DMS 273 (cell line): ENCODE measurements around the gene SLC29A1.
"Not testable (repeated sequence)": the region's sequence is repeated elsewhere in the genome, so short reads cannot be mapped to it uniquely, and the experiment has no call there.

Experiments used
- DNase-seq: peaks from one replicate; lab custom pipeline; 2025; ENCODE audit not compliant: unreplicated experiment; lab: John Stamatoyannopoulos, UW

SLC29A1 gene

GRCh38 chr6:44221291-44221960, 2.0 kb upstream of the SLC29A1 start:
- DNase-seq: peak; percentile 99

GRCh38 chr6:44221961-44222335, 1.4 kb upstream of the SLC29A1 start:
- DNase-seq: no peak

GRCh38 chr6:44222486-44223318, 693 bp upstream of the SLC29A1 start:
- no peak for DNase-seq

GRCh38 chr6:44224029-44224964, 902 bp downstream of the SLC29A1 start:
- peak; percentile 66 for DNase-seq

- DNase-seq: no peak
These were observed 1.5 kb downstream of the SLC29A1 start for GRCh38 chr6:44224965-44225305.

- DNase-seq: no peak
These were observed 2.4 kb downstream of the SLC29A1 start for GRCh38 chr6:44225579-44226325.

GRCh38 chr6:44226368-44227147, 3.2 kb downstream of the SLC29A1 start:
- no peak for DNase-seq

- DNase-seq: no peak
These were observed 3.9 kb downstream of the SLC29A1 start for GRCh38 chr6:44227148-44227793.

GRCh38 chr6:44228031-44228430, 4.6 kb downstream of the SLC29A1 start:
- no peak for DNase-seq

- DNase-seq: no peak
These were observed 5.0 kb downstream of the SLC29A1 start for GRCh38 chr6:44228433-44228832.

GRCh38 chr6:44228836-44229235, 5.4 kb downstream of the SLC29A1 start:
- DNase-seq: no peak

- no peak for DNase-seq
These were observed 6.1 kb downstream of the SLC29A1 start for GRCh38 chr6:44229376-44230033.

- DNase-seq: no peak
These were observed 6.8 kb downstream of the SLC29A1 start for GRCh38 chr6:44230034-44230675.

GRCh38 chr6:44231426-44231825, 8.0 kb downstream of the SLC29A1 start:
- not testable (repeated sequence) for DNase-seq

- DNase-seq: no peak
These were observed 9.5 kb downstream of the SLC29A1 start for GRCh38 chr6:44232676-44233566.

- DNase-seq: no peak
These were observed 10.2 kb downstream of the SLC29A1 start for GRCh38 chr6:44233567-44234100.
